ENCODE results near the gene LRRC36. TPM values are rescaled to one million over a fixed set of nuclear protein-coding genes. Genes with fewer than 3 reads are reported as not detected.
A peak's percentile ranks its signal among the peaks of the same experiment; 100 is the strongest.

Gene LRRC36
- total and polyA plus RNA-seq, 2 of the 13 experiments (the other 11 are each of a cell fraction or from before 2014, with no cell fraction given), result 0.12 to 0.15 TPM

DNA sequence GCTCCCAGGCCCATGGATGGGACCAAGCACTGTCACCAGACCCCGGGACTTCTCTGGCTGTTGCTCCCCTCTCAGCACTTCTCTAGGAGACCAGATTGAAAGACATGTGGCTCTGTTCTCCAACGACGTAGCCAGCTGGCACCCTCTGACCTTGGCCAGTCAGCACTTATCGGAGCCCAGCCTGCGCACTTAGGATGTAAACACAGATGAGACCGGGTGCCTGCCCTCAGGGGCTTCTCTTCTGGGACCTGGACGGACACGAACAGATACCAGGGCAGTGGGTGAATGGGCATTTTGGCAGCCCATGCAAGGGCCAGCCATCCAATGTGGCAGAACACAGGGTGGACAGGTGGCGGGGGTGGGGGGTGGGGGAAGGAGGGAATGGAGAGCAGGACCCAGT, 83.0 kb downstream of the LRRC36 start:
- 84% methylated on average over 9 of the region's 9 CpGs for WGBS (ENCODE audit: low lambda C conversion rate)
- POLR2A ChIA-PET, result no interaction called here
- no peaks in the 10 kb centered on the region for H3K79me2 ChIP-seq (ENCODE audit: insufficient read depth, low read length)
- H2AFZ ChIP-seq (ENCODE audit: low read length), result no peak overlapping the region
- in situ Hi-C loops (cut with HindIII; ENCODE audit: extremely low pct_ligation_motif_present, low pct_unique_long_range_greater_than_20kb), result no loop called here
- H3K4me1 ChIP-seq (ENCODE audit: insufficient read depth, low read length), result peaks cover 38% of the 10 kb centered on the region
- DNase-seq (ENCODE audit: low spot score) (no peak), ATAC-seq (no peak), FAIRE-seq (no peak)
- no peaks in the 10 kb centered on the region for H3K36me3 ChIP-seq (replicated peaks in 1 of 2; ENCODE audit: control insufficient read depth in 1 of 2, insufficient read depth in 2 of 2, low read length in 2 of 2)
- no TSS peak for BruUV-seq (replicated peaks)
- CTCF ChIA-PET (ENCODE audit: low intra/inter-chr PET ratio, low total read pairs), result no interaction called here
- no peak overlapping the region for H3K4me3 ChIP-seq (replicated peaks in 1 of 3; ENCODE audit: insufficient read depth in 1 of 3, low read depth in 2 of 3, low read length in 3 of 3)
- TF ChIP-seq TCF12 (IDR thresholded peaks at IDR 0.05), result no peak
- TF ChIP-seq TCF12 (CRISPR knock-in tag; IDR thresholded peaks at IDR 0.05), result no peak
- TF ChIP-seq MAFK (conservative IDR thresholded peaks at IDR 0.05 in 1 of 2, IDR thresholded peaks at IDR 0.05 in 1 of 2; ENCODE audit: low read length in 2 of 2), result peak in 1 of 2 experiments; percentile 23; a peak in 2 of 4 replicates
- no peaks in the 10 kb centered on the region for H3K9me3 ChIP-seq (ENCODE audit: low read length)
- H3K27ac ChIP-seq (ENCODE audit: extremely low read length, insufficient read depth, low read length), result no peak overlapping the region
- intact Hi-C loops (cut with micrococcal nuclease; ENCODE audit: unreplicated experiment), result no loop called here
- no peak overlapping the region for H3K9ac ChIP-seq (ENCODE audit: insufficient read depth, low read depth, low read length)
- no peaks in the 10 kb centered on the region for H4K20me1 ChIP-seq (ENCODE audit: insufficient read depth, low read length)
- peaks cover 0 to 14% of the 10 kb centered on the region in 2 experiments; a peak in 3 of 5 replicates for H3K27me3 ChIP-seq (ENCODE audit: control insufficient read depth in 1 of 2, insufficient read depth in 2 of 2, low read length in 2 of 2)
- no peak overlapping the region for H3K4me2 ChIP-seq (ENCODE audit: low read depth, low read length)

DNA sequence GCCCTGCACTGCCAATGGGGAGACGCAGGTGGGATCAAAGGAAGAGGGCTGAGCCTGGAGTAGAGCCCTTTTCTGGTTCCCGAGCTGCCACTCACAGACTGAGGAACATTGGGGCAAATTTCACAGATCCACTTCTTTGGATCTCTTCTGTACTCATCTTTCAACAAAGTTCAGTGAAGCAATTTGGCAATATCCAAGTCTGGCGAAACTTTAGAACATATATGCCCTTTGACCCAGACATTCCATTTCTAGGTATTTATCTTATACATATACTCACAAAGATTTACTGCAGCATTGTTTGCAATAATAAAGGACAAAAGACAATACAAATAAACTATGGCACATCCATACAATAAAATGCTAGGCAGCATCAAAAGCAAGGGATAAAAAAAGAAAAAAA, 84.7 kb downstream of the LRRC36 start:
- no peak overlapping the region for H3K9ac ChIP-seq (ENCODE audit: insufficient read depth, low read depth, low read length)
- no peak overlapping the region for H3K4me3 ChIP-seq (replicated peaks in 1 of 3; ENCODE audit: insufficient read depth in 1 of 3, low read depth in 2 of 3, low read length in 3 of 3)
- no peaks in the 10 kb centered on the region for H3K36me3 ChIP-seq (replicated peaks in 1 of 2; ENCODE audit: control insufficient read depth in 1 of 2, insufficient read depth in 2 of 2, low read length in 2 of 2)
- POLR2A ChIA-PET, result no interaction called here
- FAIRE-seq (peak; percentile 49), ATAC-seq (peak; percentile 10; the same call in 1 of the 3 replicates), DNase-seq (ENCODE audit: low spot score) (peak; percentile 64)
- H3K4me1 ChIP-seq (ENCODE audit: insufficient read depth, low read length), result peaks cover 44% of the 10 kb centered on the region
- in situ Hi-C loops (cut with HindIII; ENCODE audit: extremely low pct_ligation_motif_present, low pct_unique_long_range_greater_than_20kb), result no loop called here
- no peak overlapping the region for H3K27ac ChIP-seq (ENCODE audit: extremely low read length, insufficient read depth, low read length)
- H2AFZ ChIP-seq (ENCODE audit: low read length), result no peak overlapping the region
- peaks cover 0 to 11% of the 10 kb centered on the region in 2 experiments; a peak in 2 of 5 replicates for H3K27me3 ChIP-seq (ENCODE audit: control insufficient read depth in 1 of 2, insufficient read depth in 2 of 2, low read length in 2 of 2)
- H3K9me3 ChIP-seq (ENCODE audit: low read length), result no peaks in the 10 kb centered on the region
- no peaks in the 10 kb centered on the region for H4K20me1 ChIP-seq (ENCODE audit: insufficient read depth, low read length)
- 3% methylated on average over 3 of the region's 3 CpGs for WGBS (ENCODE audit: low lambda C conversion rate)
- intact Hi-C loops (cut with micrococcal nuclease; ENCODE audit: unreplicated experiment), result no loop called here
- H3K4me2 ChIP-seq (ENCODE audit: low read depth, low read length), result no peak overlapping the region
- CTCF ChIA-PET (ENCODE audit: low intra/inter-chr PET ratio, low total read pairs), result no interaction called here
- H3K79me2 ChIP-seq (ENCODE audit: insufficient read depth, low read length), result no peaks in the 10 kb centered on the region
- no TSS peak for BruUV-seq (replicated peaks)
- no peak for TF ChIP-seq SOX13 (IDR thresholded peaks at IDR 0.05)
- 0 out of 4 replicates have a peak, but pooled peaks of 1 of the 2 experiments have one; percentile 49 for TF ChIP-seq SOX13 (CRISPR knock-in tag; conservative IDR thresholded peaks at IDR 0.05 in 1 of 2, IDR thresholded peaks at IDR 0.05 in 1 of 2)
- TF ChIP-seq EP300 (IDR thresholded peaks at IDR 0.05; ENCODE audit: low read depth in 2 of 2, low read length in 2 of 2), result peak in 1 of 2 experiments; percentile 36; a peak in 1 of 4 replicates
- TF ChIP-seq EP300 (CRISPR knock-in tag; IDR thresholded peaks at IDR 0.05; ENCODE audit: borderline replicate concordance), result no peak
- TF ChIP-seq, protein P1, sequence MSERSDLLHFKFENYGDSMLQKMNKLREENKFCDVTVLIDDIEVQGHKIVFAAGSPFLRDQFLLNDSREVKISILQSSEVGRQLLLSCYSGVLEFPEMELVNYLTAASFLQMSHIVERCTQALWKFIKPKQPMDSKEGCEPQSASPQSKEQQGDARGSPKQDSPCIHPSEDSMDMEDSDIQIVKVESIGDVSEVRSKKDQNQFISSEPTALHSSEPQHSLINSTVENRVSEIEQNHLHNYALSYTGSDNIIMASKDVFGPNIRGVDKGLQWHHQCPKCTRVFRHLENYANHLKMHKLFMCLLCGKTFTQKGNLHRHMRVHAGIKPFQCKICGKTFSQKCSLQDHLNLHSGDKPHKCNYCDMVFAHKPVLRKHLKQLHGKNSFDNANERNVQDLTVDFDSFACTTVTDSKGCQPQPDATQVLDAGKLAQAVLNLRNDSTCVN (CRISPR knock-in tag; IDR thresholded peaks at IDR 0.05; ENCODE audit: borderline replicate concordance), result no peak
- no peak for TF ChIP-seq RXRA (CRISPR knock-in tag; IDR thresholded peaks at IDR 0.05)
- peak; percentile 78 for TF ChIP-seq BCL6 (CRISPR knock-in tag; IDR thresholded peaks at IDR 0.05)
- peak in 1 of 2 experiments; percentile 41; a peak in 1 of 4 replicates for TF ChIP-seq NR2F1 (CRISPR knock-in tag; IDR thresholded peaks at IDR 0.05)
- TF ChIP-seq NR2C2 (CRISPR knock-in tag; IDR thresholded peaks at IDR 0.05; ENCODE audit: borderline replicate concordance), result peak; percentile 37; the same call in 1 of the 2 replicates
- peak; percentile 58; the same call in 1 of the 2 replicates for TF ChIP-seq NR2F6 (IDR thresholded peaks at IDR 0.05)
- TF ChIP-seq NR2F6 (CRISPR knock-in tag; IDR thresholded peaks at IDR 0.05), result 0 out of 2 replicates have a peak, but pooled peaks have one; percentile 27
- TF ChIP-seq, protein P2, sequence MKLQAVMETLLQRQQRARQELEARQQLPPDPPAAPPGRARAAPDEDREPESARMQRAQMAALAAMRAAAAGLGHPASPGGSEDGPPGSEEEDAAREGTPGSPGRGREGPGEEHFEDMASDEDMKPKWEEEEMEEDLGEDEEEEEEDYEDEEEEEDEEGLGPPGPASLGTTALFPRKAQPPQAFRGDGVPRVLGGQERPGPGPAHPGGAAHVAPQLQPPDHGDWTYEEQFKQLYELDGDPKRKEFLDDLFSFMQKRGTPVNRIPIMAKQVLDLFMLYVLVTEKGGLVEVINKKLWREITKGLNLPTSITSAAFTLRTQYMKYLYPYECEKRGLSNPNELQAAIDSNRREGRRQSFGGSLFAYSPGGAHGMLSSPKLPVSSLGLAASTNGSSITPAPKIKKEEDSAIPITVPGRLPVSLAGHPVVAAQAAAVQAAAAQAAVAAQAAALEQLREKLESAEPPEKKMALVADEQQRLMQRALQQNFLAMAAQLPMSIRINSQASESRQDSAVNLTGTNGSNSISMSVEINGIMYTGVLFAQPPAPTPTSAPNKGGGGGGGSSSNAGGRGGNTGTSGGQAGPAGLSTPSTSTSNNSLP (IDR thresholded peaks at IDR 0.05; ENCODE audit: low read depth, low read length), result peak; percentile 48; the same call in 1 of the 2 replicates
- peak; percentile 81 for TF ChIP-seq CEBPB (IDR thresholded peaks at IDR 0.05; ENCODE audit: borderline replicate concordance, low read depth, low read length)
- no peak for TF ChIP-seq MTF2 (CRISPR knock-in tag; IDR thresholded peaks at IDR 0.05; ENCODE audit: borderline replicate concordance)
